Activated CD4-positive, alpha-beta T cell treated with anti-CD3 and anti-CD28 coated beads, Interleukin-2, amount 50 U/mL, for 16 hours (primary cell): ENCODE data around the gene YAP1.
"Not testable (repeated sequence)": the region's sequence is repeated elsewhere in the genome, so short reads cannot be mapped to it uniquely, and the experiment has no call there.

ENCODE experiments used
- DNase-seq: peaks from one replicate; pipeline ENCODE4 v3.0.0-alpha.2; 2020

Gene YAP1

GRCh38 chr11:102166175-102167064 lies 56.2 kb downstream of the YAP1 start:
- DNase-seq = no peak

GRCh38 chr11:102168481-102168880 lies 58.2 kb downstream of the YAP1 start:
- no peak for DNase-seq

GRCh38 chr11:102171101-102171500 lies 60.9 kb downstream of the YAP1 start:
- DNase-seq = no peak

- DNase-seq = no peak
Observed at GRCh38 chr11:102172127-102172848, 62.0 kb downstream of the YAP1 start.

GRCh38 chr11:102177126-102177525 lies 66.9 kb downstream of the YAP1 start:
- no peak for DNase-seq

GRCh38 chr11:102177974-102178631 lies 67.9 kb downstream of the YAP1 start:
- DNase-seq = peak; percentile 7

GRCh38 chr11:102179371-102179770 lies 69.1 kb downstream of the YAP1 start:
- DNase-seq = no peak

- no peak for DNase-seq
Observed at GRCh38 chr11:102184269-102184987, 74.2 kb downstream of the YAP1 start.

GRCh38 chr11:102186551-102187191 lies 76.4 kb downstream of the YAP1 start:
- DNase-seq = no peak

- no peak for DNase-seq
Observed at GRCh38 chr11:102187416-102188151, 77.3 kb downstream of the YAP1 start.

GRCh38 chr11:102188488-102188887 lies 78.2 kb downstream of the YAP1 start:
- no peak for DNase-seq

GRCh38 chr11:102191832-102192231 lies 81.6 kb downstream of the YAP1 start:
- no peak for DNase-seq

- no peak for DNase-seq
Observed at GRCh38 chr11:102192349-102193066, 82.3 kb downstream of the YAP1 start.

- no peak for DNase-seq
Observed at GRCh38 chr11:102194257-102194656, 84.0 kb downstream of the YAP1 start.

- DNase-seq = no peak
Observed at GRCh38 chr11:102194990-102195389, 84.7 kb downstream of the YAP1 start.

GRCh38 chr11:102196351-102196750 lies 86.1 kb downstream of the YAP1 start:
- no peak for DNase-seq

- DNase-seq = no peak
Observed at GRCh38 chr11:102196816-102197215, 86.6 kb downstream of the YAP1 start.

GRCh38 chr11:102197670-102198139 lies 87.5 kb downstream of the YAP1 start:
- no peak for DNase-seq

GRCh38 chr11:102199673-102200072 lies 89.4 kb downstream of the YAP1 start:
- DNase-seq = no peak

- not testable (repeated sequence) for DNase-seq
Observed at GRCh38 chr11:102200325-102200724, 90.1 kb downstream of the YAP1 start.

GRCh38 chr11:102201776-102202175 lies 91.5 kb downstream of the YAP1 start:
- no peak for DNase-seq
